Testis (tissue), 3 donors: ENCODE results near the gene MXD4. TPM values are rescaled to one million over a fixed set of nuclear protein-coding genes. Genes with fewer than 3 reads are reported as not detected.

Source experiments
- DNase-seq: peaks from one replicate; pipeline ENCODE4 v3.0.0-alpha.2; 2019
- H3K27ac ChIP-seq, 2 donors: fragments of 200-600 bp; sonication (generic); one replicate each; pipeline ENCODE4 v1.5.1; 2019
- H3K27me3 ChIP-seq: fragments of 200-600 bp; sonication (generic); one replicate; pipeline ENCODE4 v1.5.1; 2019
- H3K36me3 ChIP-seq: fragments of 200-600 bp; sonication (generic); one replicate; pipeline ENCODE4 v1.5.1; 2017; ENCODE audit warnings: low read depth; ENCODE audit errors: missing control alignments
- H3K4me1 ChIP-seq: fragments of 200-600 bp; sonication (generic); one replicate; pipeline ENCODE4 v1.5.1; 2019
- H3K4me3 ChIP-seq, 2 donors: fragments of 200-600 bp; sonication (generic); one replicate each; pipeline ENCODE4 v1.5.1; 2017 to 2019
- H3K9me3 ChIP-seq: fragments of 200-600 bp; sonication (generic); one replicate; pipeline ENCODE4 v1.5.1; 2017
- CTCF ChIP-seq, 3 experiments: fragments of 450-650 bp in 2 of 3; fragments of 200-600 bp in 1 of 3; sonication (generic) in 1 of 3; IDR thresholded peaks; one replicate each; pipeline ENCODE4 v1.5.1; 2016 to 2019; ENCODE audit warnings: antibody characterized with exemption in 3 of 3, mild to moderate bottlenecking in 2 of 3, moderate library complexity in 1 of 3
- POLR2A ChIP-seq: fragments of 450-650 bp; IDR thresholded peaks from one replicate; pipeline ENCODE4 v1.6.1; 2017; ENCODE audit warnings: antibody characterized with exemption, mild to moderate bottlenecking, moderate library complexity
- WGBS, 2 donors: methylation state at CpG; one replicate each; pipeline ENCODE4 v1.1.5; 2018; 5-methylcytosine and 5-hydroxymethylcytosine counted together
- intact Hi-C: fragments of 100-400 bp; cut with DNase I; formaldehyde crosslinking; loops from one replicate; pipeline ENCODE4 v1.15.1; 2023; ENCODE audit warnings: low total_unique reads
- polyA plus RNA-seq: library from polyadenylated mRNA; stranded (reverse); fragments of 350-450 nt; fragmentation: Illumina TruSeq; extraction: RNeasy Lipid Tissue Mini Kit (QIAGEN cat#74804); gene quantifications from one replicate; pipeline ENCODE4 v1.2.3, GENCODE V29; 2014; ENCODE audit warnings: low read depth, low replicate concordance; ENCODE audit not compliant: insufficient read depth
- total RNA-seq, 2 donors: library from RNA; depleted of rRNA; stranded (reverse); fragments of >200 nt; gene quantifications; one replicate each; pipeline ENCODE4 v1.2.3, GENCODE V29; 2016

MXD4 gene
- total and polyA plus RNA-seq, 3 donors from 2014 or later, result 51.6 to 76.4 (median 73.8) TPM

- Histone ChIP-seq H3K9me3 (no peaks in the 10 kb centered on the region), H3K36me3 (no peaks in the 10 kb centered on the region), H3K4me1 (no peaks in the 10 kb centered on the region), H3K4me3 (no peak overlapping the region), H3K27me3 (no peaks in the 10 kb centered on the region), H3K27ac (no peak overlapping the region)
- WGBS, 2 donors, result 64 to 72% methylated on average over 6 of the region's 6 CpGs
- TF ChIP-seq CTCF (IDR thresholded peaks at IDR 0.05) (no peak), POLR2A (no peak)
- DNase-seq, result no peak
- intact Hi-C loops, result no loop called here
Measured at GRCh38 chr4:2292646-2293108, 30.8 kb upstream of the MXD4 start.

- TF ChIP-seq POLR2A, result no peak
- TF ChIP-seq CTCF (IDR thresholded peaks at IDR 0.05), result no peak
- no peaks in the 10 kb centered on the region for H3K27me3 ChIP-seq
- intact Hi-C loops, result no loop called here
- no peaks in the 10 kb centered on the region for H3K9me3 ChIP-seq
- no peak for DNase-seq
- H3K27ac ChIP-seq, result no peak overlapping the region
- no peak overlapping the region for H3K4me3 ChIP-seq
- H3K4me1 ChIP-seq, result no peaks in the 10 kb centered on the region
- 89 to 90% methylated on average over 13 to 19 of the region's 20 CpGs for WGBS, 2 donors
- H3K36me3 ChIP-seq, result no peaks in the 10 kb centered on the region
Measured at GRCh38 chr4:2291705-2292645, 30.1 kb upstream of the MXD4 start.

- no peaks in the 10 kb centered on the region for H3K36me3 ChIP-seq
- no peak for TF ChIP-seq CTCF (IDR thresholded peaks at IDR 0.05)
- no peak for TF ChIP-seq POLR2A
- no peaks in the 10 kb centered on the region for H3K27me3 ChIP-seq
- WGBS, 2 donors, result 89 to 96% methylated on average over 20 to 24 of the region's 24 CpGs
- intact Hi-C loops, result no loop called here
- H3K4me1 ChIP-seq, result no peaks in the 10 kb centered on the region
- DNase-seq, result no peak
- H3K9me3 ChIP-seq, result no peaks in the 10 kb centered on the region
- H3K4me3 ChIP-seq, result no peak overlapping the region
- H3K27ac ChIP-seq, result no peak overlapping the region
Measured at GRCh38 chr4:2290974-2291704, 29.2 kb upstream of the MXD4 start.

- no peak for DNase-seq
- no peaks in the 10 kb centered on the region for H3K36me3 ChIP-seq
- no peak for TF ChIP-seq POLR2A
- TF ChIP-seq CTCF (IDR thresholded peaks at IDR 0.05), result no peak
- H3K4me3 ChIP-seq, result no peak overlapping the region
- intact Hi-C loops, result no loop called here
- H3K27me3 ChIP-seq, result no peaks in the 10 kb centered on the region
- 83 to 93% methylated on average over 1 to 8 of the region's 9 CpGs for WGBS, 2 donors
- H3K27ac ChIP-seq, result no peak overlapping the region
- H3K4me1 ChIP-seq, result no peaks in the 10 kb centered on the region
- H3K9me3 ChIP-seq, result no peaks in the 10 kb centered on the region
Measured at GRCh38 chr4:2290488-2290887, 28.6 kb upstream of the MXD4 start.
